ENCODE results near the gene CPT1C. TPM values are rescaled to one million over a fixed set of nuclear protein-coding genes. Genes with fewer than 3 reads are reported as not detected.
A peak's percentile ranks its signal among the peaks of the same experiment; 100 is the strongest.

Gene CPT1C
- total and polyA plus RNA-seq, 10 donors: 5.2 to 17.0 (median 15.5) TPM

DNA sequence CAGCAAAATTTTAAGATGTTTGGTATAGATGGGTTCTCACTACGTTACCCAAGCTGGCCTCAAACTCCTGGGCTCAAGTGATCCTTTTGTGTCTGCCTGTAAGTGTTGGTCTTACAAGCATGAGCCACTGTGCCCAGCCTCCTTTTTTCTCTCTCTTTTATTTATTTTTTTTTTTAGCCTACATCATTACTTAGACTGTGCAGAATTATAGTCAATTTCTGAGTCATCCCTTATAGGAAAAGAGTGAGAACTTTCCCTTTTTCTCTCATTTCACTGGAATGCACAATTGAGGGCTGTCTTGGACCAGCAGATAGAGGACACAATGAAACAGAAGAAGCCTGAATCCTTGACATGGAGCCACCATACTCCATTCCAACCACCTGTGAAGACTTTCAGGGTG is 58.9 kb downstream of the CPT1C start:
- H3K9me3 ChIP-seq: no peaks in the 10 kb centered on the region
- H3K27me3 ChIP-seq (replicated peaks in 1 of 7): no peaks in the 10 kb centered on the region
- no peaks in the 10 kb centered on the region for H3K4me1 ChIP-seq
- WGBS, 5 donors: 59 to 82% (median 75%) methylated on average over 1 of the region's 1 CpG
- TF ChIP-seq, protein P1, sequence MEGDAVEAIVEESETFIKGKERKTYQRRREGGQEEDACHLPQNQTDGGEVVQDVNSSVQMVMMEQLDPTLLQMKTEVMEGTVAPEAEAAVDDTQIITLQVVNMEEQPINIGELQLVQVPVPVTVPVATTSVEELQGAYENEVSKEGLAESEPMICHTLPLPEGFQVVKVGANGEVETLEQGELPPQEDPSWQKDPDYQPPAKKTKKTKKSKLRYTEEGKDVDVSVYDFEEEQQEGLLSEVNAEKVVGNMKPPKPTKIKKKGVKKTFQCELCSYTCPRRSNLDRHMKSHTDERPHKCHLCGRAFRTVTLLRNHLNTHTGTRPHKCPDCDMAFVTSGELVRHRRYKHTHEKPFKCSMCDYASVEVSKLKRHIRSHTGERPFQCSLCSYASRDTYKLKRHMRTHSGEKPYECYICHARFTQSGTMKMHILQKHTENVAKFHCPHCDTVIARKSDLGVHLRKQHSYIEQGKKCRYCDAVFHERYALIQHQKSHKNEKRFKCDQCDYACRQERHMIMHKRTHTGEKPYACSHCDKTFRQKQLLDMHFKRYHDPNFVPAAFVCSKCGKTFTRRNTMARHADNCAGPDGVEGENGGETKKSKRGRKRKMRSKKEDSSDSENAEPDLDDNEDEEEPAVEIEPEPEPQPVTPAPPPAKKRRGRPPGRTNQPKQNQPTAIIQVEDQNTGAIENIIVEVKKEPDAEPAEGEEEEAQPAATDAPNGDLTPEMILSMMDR (IDR thresholded peaks at IDR 0.05 in 8 of 11, conservative IDR thresholded peaks at IDR 0.05 in 3 of 11): no peak
- no peak for TF ChIP-seq POLR2AphosphoS5 (IDR thresholded peaks at IDR 0.05)
- TF ChIP-seq POLR2A (IDR thresholded peaks at IDR 0.05): no peak
- no peak overlapping the region for H3K4me3 ChIP-seq
- DNase-seq: no peak
- intact Hi-C loops (cut with DNase I; ENCODE audit: low total_unique reads): no loop called here
- H3K27ac ChIP-seq: no peak overlapping the region
- H3K36me3 ChIP-seq: no peaks in the 10 kb centered on the region

DNA sequence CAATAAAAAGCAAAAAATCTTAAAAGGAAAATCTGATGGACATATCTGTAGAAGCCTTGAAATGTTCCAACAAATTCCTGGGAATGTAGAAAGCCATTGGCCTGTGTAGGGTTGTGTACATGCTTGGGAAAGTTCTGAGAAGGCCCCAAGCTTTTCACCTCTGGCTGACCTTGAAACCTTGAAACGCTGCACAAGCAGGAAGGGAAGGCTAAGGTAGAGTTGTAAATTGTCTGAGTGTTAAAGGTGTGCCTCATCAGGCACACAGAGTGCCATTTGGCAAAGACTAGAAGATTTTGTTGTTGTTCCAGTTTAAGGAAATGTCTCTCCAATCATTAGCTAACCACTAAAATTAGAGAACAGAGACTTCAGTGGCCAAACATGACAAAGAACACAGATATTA is 61.8 kb downstream of the CPT1C start:
- TF ChIP-seq POLR2AphosphoS5 (IDR thresholded peaks at IDR 0.05) (no peak), POLR2A (IDR thresholded peaks at IDR 0.05) (no peak)
- TF ChIP-seq, protein P1 (IDR thresholded peaks at IDR 0.05 in 8 of 11, conservative IDR thresholded peaks at IDR 0.05 in 3 of 11): no peak
- intact Hi-C loops (cut with DNase I; ENCODE audit: low total_unique reads): no loop called here
- H3K27me3 ChIP-seq (replicated peaks in 1 of 7): no peaks in the 10 kb centered on the region

DNA sequence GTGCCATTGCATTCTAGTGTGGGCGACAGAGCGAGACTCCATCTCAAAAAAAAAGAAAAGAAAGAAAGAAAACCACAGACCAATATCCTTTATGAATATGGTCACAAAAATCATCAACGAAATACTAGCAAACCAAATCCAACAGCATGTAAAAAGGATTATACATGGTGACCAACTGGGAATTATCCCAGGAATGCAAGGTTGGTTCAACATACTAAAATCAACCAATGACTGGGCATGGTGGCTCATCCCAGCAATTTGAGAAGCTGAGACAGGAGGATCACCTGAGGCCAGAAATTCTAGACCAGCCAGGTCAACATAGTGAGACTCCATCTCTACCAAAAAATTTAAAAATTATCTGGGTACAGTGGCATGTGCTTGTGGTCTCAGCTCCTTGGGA is 65.0 kb downstream of the CPT1C start:
- intact Hi-C loops (cut with DNase I; ENCODE audit: low total_unique reads): no loop called here
- Histone ChIP-seq H3K27me3 (replicated peaks in 1 of 7) (no peaks in the 10 kb centered on the region), H3K4me3 (no peak overlapping the region), H3K4me1 (no peaks in the 10 kb centered on the region), H3K36me3 (no peaks in the 10 kb centered on the region), H3K9me3 (peaks cover 0 to 20% (median 14%) of the 10 kb centered on the region in 8 donors), H3K27ac (peak overlapping the region in 3 of 8 donors; percentile 26 to 37 (median 32))
- TF ChIP-seq POLR2AphosphoS5 (IDR thresholded peaks at IDR 0.05): no peak
- TF ChIP-seq POLR2A (IDR thresholded peaks at IDR 0.05): no peak
- TF ChIP-seq, protein P1 (IDR thresholded peaks at IDR 0.05 in 8 of 11, conservative IDR thresholded peaks at IDR 0.05 in 3 of 11): no peak
- 87 to 96% (median 90%) methylated on average over 3 of the region's 3 CpGs for WGBS, 5 donors
- DNase-seq: no peak

More for the DNA sequence above, 61.8 kb downstream of the CPT1C start:
- WGBS, 5 donors: 52 to 79% (median 71%) methylated on average over 1 of the region's 1 CpG
- Histone ChIP-seq H3K9me3 (peaks cover 0 to 20% (median 14%) of the 10 kb centered on the region in 8 donors), H3K4me1 (no peaks in the 10 kb centered on the region), H3K27ac (no peak overlapping the region), H3K4me3 (no peak overlapping the region), H3K36me3 (no peaks in the 10 kb centered on the region)
- DNase-seq: no peak

DNA sequence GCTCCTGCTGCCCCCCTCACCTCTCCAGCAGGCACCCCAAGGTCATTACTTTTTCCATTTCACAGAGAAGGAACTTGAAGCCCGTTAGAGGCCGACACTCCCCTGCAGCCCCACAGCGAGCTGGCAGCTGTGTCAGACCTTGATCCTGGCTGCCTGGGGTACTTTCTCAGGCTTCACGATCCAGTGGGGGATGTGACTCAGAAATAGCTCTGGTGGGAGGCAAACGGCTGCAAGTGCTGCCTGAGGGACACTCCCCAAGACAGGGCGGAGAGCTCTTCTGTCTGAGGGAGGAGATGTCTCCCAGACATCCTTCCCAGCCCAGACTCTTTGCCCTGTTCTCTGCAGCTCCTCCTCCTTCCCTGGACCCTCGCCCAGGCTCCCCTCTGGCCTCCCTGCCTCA is 67.4 kb downstream of the CPT1C start:
- 31 to 45% (median 35%) methylated on average over 7 of the region's 7 CpGs for WGBS, 5 donors

More for the DNA sequence above, 67.4 kb downstream of the CPT1C start:
- TF ChIP-seq POLR2AphosphoS5 (IDR thresholded peaks at IDR 0.05) (peak in 1 of 3 donors; percentile 38), POLR2A (IDR thresholded peaks at IDR 0.05) (no peak)
- no peak for DNase-seq
- H3K4me3 ChIP-seq: no peak overlapping the region
- peaks cover 0 to 5% (median 0%) of the 10 kb centered on the region in 6 donors for H3K4me1 ChIP-seq
- intact Hi-C loops (cut with DNase I; ENCODE audit: low total_unique reads): no loop called here
- H3K9me3 ChIP-seq: peaks cover 0 to 20% (median 14%) of the 10 kb centered on the region in 8 donors
- H3K27ac ChIP-seq: peak overlapping the region in 2 of 8 donors; percentile 28 to 35
- no peaks in the 10 kb centered on the region for H3K36me3 ChIP-seq
- no peaks in the 10 kb centered on the region for H3K27me3 ChIP-seq (replicated peaks in 1 of 7)

Data from spleen (tissue), 11 donors.